ENCODE data around the gene ACBD6. TPM values are rescaled to one million over a fixed set of nuclear protein-coding genes. Genes with fewer than 3 reads are reported as not detected.

Gene ACBD6
- total and polyA plus RNA-seq, 5 donors, result 22.1 to 28.9 (median 24.0) TPM

GRCh38 chr1:180510882-180511281 is 8.5 kb upstream of the ACBD6 start:
- Histone ChIP-seq H3K4me1 (ENCODE audit: control insufficient read depth, insufficient read depth, low read length) (no peaks in the 10 kb centered on the region), H3K27ac (ENCODE audit: low read length) (no peak overlapping the region), H3K9me3 (ENCODE audit: control insufficient read depth, low read length) (no peaks in the 10 kb centered on the region), H3K4me3 (ENCODE audit: low read length) (no peak overlapping the region), H3K27me3 (ENCODE audit: control insufficient read depth, insufficient read depth) (no peaks in the 10 kb centered on the region)
- DNase-seq, result no peak
- intact Hi-C loops (cut with DNase I), result no loop called here
- 98% methylated on average over 2 of the region's 2 CpGs for WGBS
- ATAC-seq, result no peak

DNA sequence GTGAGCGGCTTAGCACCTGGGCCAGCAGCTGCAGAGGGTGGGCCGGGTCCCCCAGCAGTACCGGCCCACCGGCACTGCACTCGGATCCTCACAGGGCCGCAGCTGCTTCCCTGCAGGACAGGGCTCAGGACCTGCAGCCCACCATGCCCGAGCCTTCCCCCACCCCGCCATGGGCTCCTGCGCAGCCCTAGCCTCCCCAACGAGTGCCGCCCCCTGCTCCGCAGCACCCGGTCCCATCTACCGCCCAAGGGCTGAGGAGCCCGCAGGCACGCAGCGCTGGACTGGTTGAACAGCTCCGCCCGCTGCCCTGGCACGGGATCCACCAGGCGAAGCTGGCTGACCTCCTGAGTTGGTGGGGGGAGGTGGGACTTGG is 6.3 kb upstream of the ACBD6 start:
- H3K4me3 ChIP-seq (ENCODE audit: low read length), result no peak overlapping the region
- no peaks in the 10 kb centered on the region for H3K9me3 ChIP-seq (ENCODE audit: control insufficient read depth, low read length)
- H3K27me3 ChIP-seq (ENCODE audit: control insufficient read depth, insufficient read depth), result no peaks in the 10 kb centered on the region
- intact Hi-C loops (cut with DNase I), result no loop called here
- peak in 1 of 3 donors; percentile 52 for DNase-seq
- WGBS, result 98% methylated on average over 21 of the region's 21 CpGs
- ATAC-seq, result no peak
- H3K4me1 ChIP-seq (ENCODE audit: control insufficient read depth, insufficient read depth, low read length), result no peaks in the 10 kb centered on the region
- H3K27ac ChIP-seq (ENCODE audit: low read length), result no peak overlapping the region

- ATAC-seq (peak in 1 of 2 donors; percentile 25), DNase-seq (no peak)
- Histone ChIP-seq H3K27ac (ENCODE audit: low read length) (no peak overlapping the region), H3K4me1 (ENCODE audit: control insufficient read depth, insufficient read depth, low read length) (no peaks in the 10 kb centered on the region), H3K27me3 (ENCODE audit: control insufficient read depth, insufficient read depth) (no peaks in the 10 kb centered on the region), H3K4me3 (ENCODE audit: low read length) (no peak overlapping the region), H3K9me3 (ENCODE audit: control insufficient read depth, low read length) (no peaks in the 10 kb centered on the region)
- intact Hi-C loops (cut with DNase I), result no loop called here
- WGBS, result 90% methylated on average over 15 of the region's 15 CpGs
These were observed 5.7 kb upstream of the ACBD6 start for GRCh38 chr1:180507795-180508724.

- H3K4me1 ChIP-seq (ENCODE audit: control insufficient read depth, insufficient read depth, low read length), result no peaks in the 10 kb centered on the region
- no peak overlapping the region for H3K4me3 ChIP-seq (ENCODE audit: low read length)
- intact Hi-C loops (cut with DNase I), result no loop called here
- no peaks in the 10 kb centered on the region for H3K9me3 ChIP-seq (ENCODE audit: control insufficient read depth, low read length)
- H3K27me3 ChIP-seq (ENCODE audit: control insufficient read depth, insufficient read depth), result no peaks in the 10 kb centered on the region
- DNase-seq (no peak), ATAC-seq (no peak)
- no peak overlapping the region for H3K27ac ChIP-seq (ENCODE audit: low read length)
- WGBS, result 64% methylated on average over 8 of the region's 8 CpGs
These were observed 3.5 kb upstream of the ACBD6 start for GRCh38 chr1:180505732-180506335.

DNA sequence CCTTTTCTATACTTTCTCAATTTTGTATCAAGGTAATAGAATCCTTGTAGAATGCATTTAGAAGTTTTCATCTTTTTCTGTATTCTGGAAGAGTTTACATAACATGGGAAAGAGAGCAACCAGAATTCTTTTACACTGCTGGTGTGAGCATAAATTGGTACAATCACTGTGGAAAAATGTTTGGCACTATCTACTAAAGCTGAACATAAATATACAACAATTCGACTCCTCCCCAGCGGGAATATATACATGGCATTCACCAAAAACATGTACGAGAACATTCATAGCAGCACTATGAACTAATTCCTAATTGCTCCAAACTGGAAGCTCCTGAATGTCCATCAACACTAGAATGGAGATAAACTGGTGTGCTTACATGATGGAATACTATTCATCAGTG is 1.8 kb upstream of the ACBD6 start:
- no peaks in the 10 kb centered on the region for H3K27me3 ChIP-seq (ENCODE audit: control insufficient read depth, insufficient read depth)
- no peak overlapping the region for H3K27ac ChIP-seq (ENCODE audit: low read length)
- 93% methylated on average over 3 of the region's 3 CpGs for WGBS
- intact Hi-C loops (cut with DNase I), result no loop called here
- H3K9me3 ChIP-seq (ENCODE audit: control insufficient read depth, low read length), result no peaks in the 10 kb centered on the region
- no peak for DNase-seq
- H3K4me3 ChIP-seq (ENCODE audit: low read length), result no peak overlapping the region
- no peaks in the 10 kb centered on the region for H3K4me1 ChIP-seq (ENCODE audit: control insufficient read depth, insufficient read depth, low read length)
- ATAC-seq, result no peak

DNA sequence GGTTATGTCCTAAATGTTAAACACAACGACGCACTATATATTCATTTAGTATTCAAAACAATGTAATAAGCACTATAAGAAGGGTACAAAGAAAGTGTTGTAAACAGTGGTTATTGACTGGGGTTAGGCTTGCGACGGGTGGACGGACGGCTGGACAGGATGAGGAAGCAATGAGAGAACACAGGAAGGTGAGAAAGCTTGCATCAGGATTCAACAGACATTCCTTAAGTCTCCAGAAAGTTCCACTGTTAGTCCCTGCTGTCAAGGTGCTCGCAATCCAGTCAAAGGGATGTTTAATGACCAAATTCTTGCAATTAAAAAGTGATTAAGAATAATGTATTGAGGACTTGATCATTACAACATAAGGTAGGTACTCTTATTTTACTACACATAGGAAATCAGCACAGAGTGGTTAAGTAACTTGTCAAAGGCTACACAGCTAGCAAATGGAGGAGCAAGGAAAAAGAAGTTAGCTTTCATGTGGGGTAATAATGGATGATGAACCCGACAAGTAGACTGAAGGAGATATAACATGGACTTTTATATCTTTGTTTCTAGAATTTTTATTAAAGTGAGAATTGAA is 994 bp upstream of the ACBD6 start:
- 24% methylated on average over 8 of the region's 8 CpGs for WGBS
- intact Hi-C loops (cut with DNase I), result no loop called here
- DNase-seq (no peak), ATAC-seq (peak in 1 of 2 donors; percentile 11)
- Histone ChIP-seq H3K27ac (ENCODE audit: low read length) (peak overlapping the region; percentile 84), H3K27me3 (ENCODE audit: control insufficient read depth, insufficient read depth) (no peaks in the 10 kb centered on the region), H3K4me1 (ENCODE audit: control insufficient read depth, insufficient read depth, low read length) (no peaks in the 10 kb centered on the region), H3K9me3 (ENCODE audit: control insufficient read depth, low read length) (no peaks in the 10 kb centered on the region), H3K4me3 (ENCODE audit: low read length) (peak overlapping the region; percentile 65)

DNA sequence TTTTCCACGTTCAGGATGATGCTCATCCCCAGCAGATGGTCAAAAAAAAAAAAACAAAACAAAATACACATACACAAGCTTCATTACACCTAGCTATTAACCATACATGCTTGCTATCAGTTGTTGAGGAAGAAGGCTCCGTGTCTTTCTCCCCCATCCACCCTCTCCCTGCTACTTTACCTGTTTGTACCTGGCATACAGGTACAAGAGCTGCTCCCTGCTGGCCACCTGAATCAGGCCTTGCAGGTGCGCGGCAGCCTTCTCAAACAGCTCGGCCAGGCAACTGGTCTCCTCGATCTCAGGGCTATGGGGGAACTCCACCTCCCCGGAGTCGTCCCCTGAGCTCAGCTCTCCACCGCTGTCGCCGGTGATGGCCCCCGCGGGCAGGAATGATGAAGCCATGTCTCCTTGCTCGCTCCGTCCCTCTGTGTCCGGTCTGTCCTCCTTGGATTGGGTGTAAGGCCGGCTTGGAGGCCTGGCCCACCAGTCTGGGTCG is 464 bp downstream of the ACBD6 start:
- intact Hi-C loops (cut with DNase I), result no loop called here

GRCh38 chr1:180500689-180501088 is 1.7 kb downstream of the ACBD6 start:
- ATAC-seq (no peak), DNase-seq (no peak)
- Histone ChIP-seq H3K9me3 (ENCODE audit: control insufficient read depth, low read length) (no peaks in the 10 kb centered on the region), H3K4me3 (ENCODE audit: low read length) (no peak overlapping the region), H3K27ac (ENCODE audit: low read length) (no peak overlapping the region), H3K4me1 (ENCODE audit: control insufficient read depth, insufficient read depth, low read length) (no peaks in the 10 kb centered on the region), H3K27me3 (ENCODE audit: control insufficient read depth, insufficient read depth) (no peaks in the 10 kb centered on the region)
- 81% methylated on average over 2 of the region's 2 CpGs for WGBS
- intact Hi-C loops (cut with DNase I), result no loop called here

More for the DNA sequence above, 464 bp downstream of the ACBD6 start:
- Histone ChIP-seq H3K27ac (ENCODE audit: low read length) (peak overlapping the region; percentile 84), H3K4me1 (ENCODE audit: control insufficient read depth, insufficient read depth, low read length) (no peaks in the 10 kb centered on the region), H3K9me3 (ENCODE audit: control insufficient read depth, low read length) (no peaks in the 10 kb centered on the region), H3K27me3 (ENCODE audit: control insufficient read depth, insufficient read depth) (no peaks in the 10 kb centered on the region), H3K4me3 (ENCODE audit: low read length) (peak overlapping the region; percentile 65)
- no peak for DNase-seq
- ATAC-seq, result no peak
- WGBS, result under 1% methylated on average over 18 of the region's 18 CpGs

- H3K4me1 ChIP-seq (ENCODE audit: control insufficient read depth, insufficient read depth, low read length), result no peaks in the 10 kb centered on the region
- DNase-seq, result no peak
- no peaks in the 10 kb centered on the region for H3K27me3 ChIP-seq (ENCODE audit: control insufficient read depth, insufficient read depth)
- intact Hi-C loops (cut with DNase I), result no loop called here
- 91% methylated on average over 4 of the region's 4 CpGs for WGBS
- no peak overlapping the region for H3K27ac ChIP-seq (ENCODE audit: low read length)
- no peak for ATAC-seq
- no peaks in the 10 kb centered on the region for H3K9me3 ChIP-seq (ENCODE audit: control insufficient read depth, low read length)
- no peak overlapping the region for H3K4me3 ChIP-seq (ENCODE audit: low read length)
These were observed 3.8 kb downstream of the ACBD6 start for GRCh38 chr1:180498594-180498993.

- Histone ChIP-seq H3K27ac (ENCODE audit: low read length) (no peak overlapping the region), H3K4me1 (ENCODE audit: control insufficient read depth, insufficient read depth, low read length) (no peaks in the 10 kb centered on the region), H3K9me3 (ENCODE audit: control insufficient read depth, low read length) (no peaks in the 10 kb centered on the region), H3K4me3 (ENCODE audit: low read length) (no peak overlapping the region), H3K27me3 (ENCODE audit: control insufficient read depth, insufficient read depth) (no peaks in the 10 kb centered on the region)
- 62% methylated on average over 3 of the region's 3 CpGs for WGBS
- ATAC-seq (no peak), DNase-seq (no peak)
- intact Hi-C loops (cut with DNase I), result no loop called here
These were observed 4.6 kb downstream of the ACBD6 start for GRCh38 chr1:180497826-180498225.

GRCh38 chr1:180494370-180494769 is 8.0 kb downstream of the ACBD6 start:
- H3K27me3 ChIP-seq (ENCODE audit: control insufficient read depth, insufficient read depth), result no peaks in the 10 kb centered on the region
- H3K4me3 ChIP-seq (ENCODE audit: low read length), result no peak overlapping the region
- WGBS, result 68% methylated on average over 2 of the region's 2 CpGs
- H3K27ac ChIP-seq (ENCODE audit: low read length), result no peak overlapping the region
- DNase-seq (no peak), ATAC-seq (no peak)
- H3K9me3 ChIP-seq (ENCODE audit: control insufficient read depth, low read length), result no peaks in the 10 kb centered on the region
- intact Hi-C loops (cut with DNase I), result no loop called here
- H3K4me1 ChIP-seq (ENCODE audit: control insufficient read depth, insufficient read depth, low read length), result no peaks in the 10 kb centered on the region

Data from right cardiac atrium (tissue), 5 donors.